GM12875 (cell line): Measurements from ENCODE around the gene CD96.
"Not testable (repeated sequence)": the region's sequence is repeated elsewhere in the genome, so short reads cannot be mapped to it uniquely, and the experiment has no call there.

Experiments
- H3K4me3 ChIP-seq: one replicate; pipeline ENCODE4 v1.5.1; 2011; ENCODE audit warnings: low read depth, low read length, control low read depth
- CTCF ChIP-seq: IDR thresholded peaks from 2 replicates; pipeline ENCODE4 v1.5.1; 2011; ENCODE audit warnings: low read depth, mild to moderate bottlenecking, control low read depth, inconsistent platforms, low read length, moderate library complexity, borderline replicate concordance; ENCODE audit not compliant: insufficient read depth

The CD96 gene

GRCh38 chr3:111668888-111669488 lies 127.0 kb downstream of the CD96 start:
- H3K4me3 ChIP-seq: no peak overlapping the region
- peak; percentile 51; the same call in 1 of the 2 replicates for TF ChIP-seq CTCF

GRCh38 chr3:111669926-111670630 lies 128.1 kb downstream of the CD96 start:
- H3K4me3 ChIP-seq: no peak overlapping the region
- no peak for TF ChIP-seq CTCF

GRCh38 chr3:111672461-111672860 lies 130.5 kb downstream of the CD96 start:
- not testable (repeated sequence) for H3K4me3 ChIP-seq

- no peak overlapping the region for H3K4me3 ChIP-seq
- no peak for TF ChIP-seq CTCF
Measured at GRCh38 chr3:111675846-111676210, 133.8 kb downstream of the CD96 start.

GRCh38 chr3:111676211-111677006 lies 134.4 kb downstream of the CD96 start:
- no peak overlapping the region for H3K4me3 ChIP-seq
- TF ChIP-seq CTCF: no peak

- TF ChIP-seq CTCF: no peak
- no peak overlapping the region for H3K4me3 ChIP-seq
Measured at GRCh38 chr3:111677007-111677392, 135.0 kb downstream of the CD96 start.

- no peak for TF ChIP-seq CTCF
- H3K4me3 ChIP-seq: no peak overlapping the region
Measured at GRCh38 chr3:111681661-111682426, 139.8 kb downstream of the CD96 start.
